Measurements from ENCODE around the gene MYO18A. TPM values are rescaled to one million over a fixed set of nuclear protein-coding genes. Genes with fewer than 3 reads are reported as not detected.
"Not testable (repeated sequence)": the region's sequence is repeated elsewhere in the genome, so short reads cannot be mapped to it uniquely, and the experiment has no call there.

The MYO18A gene
- total RNA-seq, 1 donor from 2014 or later = 171 TPM

GRCh38 chr17:29177871-29178749 lies 2.1 kb downstream of the MYO18A start:
- H3K4me3 ChIP-seq (ENCODE audit: low read length in 3 of 3) = no peak overlapping the region
- H3K27ac ChIP-seq (ENCODE audit: low read depth, low read length) = peak overlapping the region; percentile 83
- peaks cover 18 to 38% (median 36%) of the 10 kb centered on the region in 3 donors for H3K4me1 ChIP-seq (ENCODE audit: control insufficient read depth in 3 of 3, insufficient read depth in 3 of 3, low read length in 3 of 3)
- no peaks in the 10 kb centered on the region for H3K27me3 ChIP-seq (ENCODE audit: control insufficient read depth in 3 of 3, insufficient read depth in 3 of 3, low read length in 3 of 3)
- H3K9ac ChIP-seq (ENCODE audit: low read depth in 1 of 3, low read length in 3 of 3) = peak overlapping the region in 2 of 3 donors; percentile 40
- H3K36me3 ChIP-seq (ENCODE audit: control insufficient read depth in 3 of 3, insufficient read depth in 3 of 3, low read length in 3 of 3) = no peaks in the 10 kb centered on the region
- no peaks in the 10 kb centered on the region for H3K9me3 ChIP-seq (ENCODE audit: control insufficient read depth in 3 of 3, low read length in 3 of 3)

- H3K9me3 ChIP-seq (ENCODE audit: control insufficient read depth in 3 of 3, low read length in 3 of 3) = no peaks in the 10 kb centered on the region
- H3K9ac ChIP-seq (ENCODE audit: low read depth in 1 of 3, low read length in 3 of 3) = peak overlapping the region in 2 of 3 donors; percentile 8 to 81
- no peak overlapping the region for H3K4me3 ChIP-seq (ENCODE audit: low read length in 3 of 3)
- H3K27ac ChIP-seq (ENCODE audit: low read depth, low read length) = peak overlapping the region; percentile 83
- no peaks in the 10 kb centered on the region for H3K36me3 ChIP-seq (ENCODE audit: control insufficient read depth in 3 of 3, insufficient read depth in 3 of 3, low read length in 3 of 3)
- H3K27me3 ChIP-seq (ENCODE audit: control insufficient read depth in 3 of 3, insufficient read depth in 3 of 3, low read length in 3 of 3) = no peaks in the 10 kb centered on the region
- H3K4me1 ChIP-seq (ENCODE audit: control insufficient read depth in 3 of 3, insufficient read depth in 3 of 3, low read length in 3 of 3) = peaks cover 18 to 38% (median 36%) of the 10 kb centered on the region in 3 donors
Observed at GRCh38 chr17:29177541-29177870, 2.7 kb downstream of the MYO18A start.

GRCh38 chr17:29176558-29177351 lies 3.4 kb downstream of the MYO18A start:
- peak overlapping the region; percentile 74 to 84 (median 81) for H3K9ac ChIP-seq (ENCODE audit: low read depth in 1 of 3, low read length in 3 of 3)
- peaks cover 18 to 38% (median 36%) of the 10 kb centered on the region in 3 donors for H3K4me1 ChIP-seq (ENCODE audit: control insufficient read depth in 3 of 3, insufficient read depth in 3 of 3, low read length in 3 of 3)
- peak overlapping the region; percentile 83 for H3K27ac ChIP-seq (ENCODE audit: low read depth, low read length)
- no peaks in the 10 kb centered on the region for H3K27me3 ChIP-seq (ENCODE audit: control insufficient read depth in 3 of 3, insufficient read depth in 3 of 3, low read length in 3 of 3)
- no peaks in the 10 kb centered on the region for H3K36me3 ChIP-seq (ENCODE audit: control insufficient read depth in 3 of 3, insufficient read depth in 3 of 3, low read length in 3 of 3)
- no peaks in the 10 kb centered on the region for H3K9me3 ChIP-seq (ENCODE audit: control insufficient read depth in 3 of 3, low read length in 3 of 3)
- peak overlapping the region; percentile 73 to 78 (median 76) for H3K4me3 ChIP-seq (ENCODE audit: low read length in 3 of 3)

- H3K9me3 ChIP-seq (ENCODE audit: control insufficient read depth in 3 of 3, low read length in 3 of 3) = no peaks in the 10 kb centered on the region
- H3K9ac ChIP-seq (ENCODE audit: low read depth in 1 of 3, low read length in 3 of 3) = no peak overlapping the region
- no peaks in the 10 kb centered on the region for H3K36me3 ChIP-seq (ENCODE audit: control insufficient read depth in 3 of 3, insufficient read depth in 3 of 3, low read length in 3 of 3)
- H3K27me3 ChIP-seq (ENCODE audit: control insufficient read depth in 3 of 3, insufficient read depth in 3 of 3, low read length in 3 of 3) = no peaks in the 10 kb centered on the region
- H3K4me3 ChIP-seq (ENCODE audit: low read length in 3 of 3) = no peak overlapping the region
- peaks cover 14 to 28% (median 26%) of the 10 kb centered on the region in 3 donors for H3K4me1 ChIP-seq (ENCODE audit: control insufficient read depth in 3 of 3, insufficient read depth in 3 of 3, low read length in 3 of 3)
- H3K27ac ChIP-seq (ENCODE audit: low read depth, low read length) = no peak overlapping the region
Observed at GRCh38 chr17:29175349-29175748, 4.8 kb downstream of the MYO18A start.

GRCh38 chr17:29172589-29172988 lies 7.6 kb downstream of the MYO18A start:
- no peaks in the 10 kb centered on the region for H3K27me3 ChIP-seq (ENCODE audit: control insufficient read depth in 3 of 3, insufficient read depth in 3 of 3, low read length in 3 of 3)
- H3K9ac ChIP-seq (ENCODE audit: low read depth in 1 of 3, low read length in 3 of 3) = no peak overlapping the region
- no peaks in the 10 kb centered on the region for H3K9me3 ChIP-seq (ENCODE audit: control insufficient read depth in 3 of 3, low read length in 3 of 3)
- H3K27ac ChIP-seq (ENCODE audit: low read depth, low read length) = no peak overlapping the region
- H3K4me3 ChIP-seq (ENCODE audit: low read length in 3 of 3) = no peak overlapping the region
- H3K4me1 ChIP-seq (ENCODE audit: control insufficient read depth in 3 of 3, insufficient read depth in 3 of 3, low read length in 3 of 3) = peaks cover 9 to 22% (median 13%) of the 10 kb centered on the region in 3 donors
- H3K36me3 ChIP-seq (ENCODE audit: control insufficient read depth in 3 of 3, insufficient read depth in 3 of 3, low read length in 3 of 3) = no peaks in the 10 kb centered on the region

GRCh38 chr17:29170682-29171081 lies 9.5 kb downstream of the MYO18A start:
- H3K27ac ChIP-seq (ENCODE audit: low read depth, low read length) = no peak overlapping the region
- peaks cover 0 to 9% (median 4%) of the 10 kb centered on the region in 3 donors for H3K36me3 ChIP-seq (ENCODE audit: control insufficient read depth in 3 of 3, insufficient read depth in 3 of 3, low read length in 3 of 3)
- H3K4me3 ChIP-seq (ENCODE audit: low read length in 3 of 3) = no peak overlapping the region

GRCh38 chr17:29169806-29170591 lies 10.2 kb downstream of the MYO18A start:
- H3K27ac ChIP-seq (ENCODE audit: low read depth, low read length) = no peak overlapping the region
- no peaks in the 10 kb centered on the region for H3K9me3 ChIP-seq (ENCODE audit: control insufficient read depth in 3 of 3, low read length in 3 of 3)
- peaks cover 0 to 5% (median 2%) of the 10 kb centered on the region in 3 donors for H3K4me1 ChIP-seq (ENCODE audit: control insufficient read depth in 3 of 3, insufficient read depth in 3 of 3, low read length in 3 of 3)
- H3K27me3 ChIP-seq (ENCODE audit: control insufficient read depth in 3 of 3, insufficient read depth in 3 of 3, low read length in 3 of 3) = no peaks in the 10 kb centered on the region
- no peak overlapping the region for H3K9ac ChIP-seq (ENCODE audit: low read depth in 1 of 3, low read length in 3 of 3)
- peaks cover 1 to 10% (median 4%) of the 10 kb centered on the region in 3 donors for H3K36me3 ChIP-seq (ENCODE audit: control insufficient read depth in 3 of 3, insufficient read depth in 3 of 3, low read length in 3 of 3)
- no peak overlapping the region for H3K4me3 ChIP-seq (ENCODE audit: low read length in 3 of 3)

More at GRCh38 chr17:29170682-29171081, 9.5 kb downstream of the MYO18A start:
- Histone ChIP-seq H3K27me3 (ENCODE audit: control insufficient read depth in 3 of 3, insufficient read depth in 3 of 3, low read length in 3 of 3) (no peaks in the 10 kb centered on the region), H3K4me1 (ENCODE audit: control insufficient read depth in 3 of 3, insufficient read depth in 3 of 3, low read length in 3 of 3) (peaks cover 0 to 5% (median 2%) of the 10 kb centered on the region in 3 donors), H3K9me3 (ENCODE audit: control insufficient read depth in 3 of 3, low read length in 3 of 3) (no peaks in the 10 kb centered on the region), H3K9ac (ENCODE audit: low read depth in 1 of 3, low read length in 3 of 3) (no peak overlapping the region)

GRCh38 chr17:29168759-29169126 lies 11.5 kb downstream of the MYO18A start:
- not testable (repeated sequence) for H3K9ac ChIP-seq (ENCODE audit: low read depth in 1 of 3, low read length in 3 of 3); H3K27ac ChIP-seq (ENCODE audit: low read depth, low read length); H3K4me3 ChIP-seq (ENCODE audit: low read length in 3 of 3); H3K9me3 ChIP-seq (ENCODE audit: control insufficient read depth in 3 of 3, low read length in 3 of 3); H3K4me1 ChIP-seq (ENCODE audit: control insufficient read depth in 3 of 3, insufficient read depth in 3 of 3, low read length in 3 of 3); H3K27me3 ChIP-seq (ENCODE audit: control insufficient read depth in 3 of 3, insufficient read depth in 3 of 3, low read length in 3 of 3)
- H3K36me3 ChIP-seq (ENCODE audit: control insufficient read depth in 3 of 3, insufficient read depth in 3 of 3, low read length in 3 of 3) = peaks cover 2 to 10% (median 6%) of the 10 kb centered on the region in 3 donors

- Histone ChIP-seq H3K4me3 (ENCODE audit: low read length in 3 of 3) (no peak overlapping the region), H3K4me1 (ENCODE audit: control insufficient read depth in 3 of 3, insufficient read depth in 3 of 3, low read length in 3 of 3) (peaks cover 8 to 12% (median 9%) of the 10 kb centered on the region in 3 donors), H3K9me3 (ENCODE audit: control insufficient read depth in 3 of 3, low read length in 3 of 3) (no peaks in the 10 kb centered on the region), H3K27me3 (ENCODE audit: control insufficient read depth in 3 of 3, insufficient read depth in 3 of 3, low read length in 3 of 3) (no peaks in the 10 kb centered on the region), H3K9ac (ENCODE audit: low read depth in 1 of 3, low read length in 3 of 3) (no peak overlapping the region), H3K27ac (ENCODE audit: low read depth, low read length) (no peak overlapping the region), H3K36me3 (ENCODE audit: control insufficient read depth in 3 of 3, insufficient read depth in 3 of 3, low read length in 3 of 3) (peaks cover 2 to 10% (median 6%) of the 10 kb centered on the region in 3 donors)
Observed at GRCh38 chr17:29168079-29168758, 12.0 kb downstream of the MYO18A start.

All from skeletal muscle tissue (tissue), 4 donors.